Endothelial cell of umbilical vein (primary cell): ENCODE results near the gene EME2. TPM values are rescaled to one million over a fixed set of nuclear protein-coding genes. Genes with fewer than 3 reads are reported as not detected.

Source experiments
- BruUV-seq: library from RNA; stranded (reverse); fragments of 400-500 nt; replicated peaks from 2 replicates; lab custom pipeline; 2021; lab: Mats Ljungman, UMichigan
- CTCF ChIA-PET: fragments of 300-600, 350-600 bp; sonication (Branson Sonifier 250); formaldehyde crosslinking; loops from one replicate; lab custom pipeline; 2021; ENCODE audit warnings: antibody characterized with exemption, inconsistent platforms; lab: Charles Lee
- POLR2A ChIA-PET: fragments of 300-600, 350-600 bp; sonication (Branson Sonifier 250); formaldehyde crosslinking; loops from one replicate; lab custom pipeline; 2021; ENCODE audit warnings: antibody characterized with exemption, inconsistent platforms; lab: Charles Lee
- DNase-seq: peaks from one replicate; pipeline ENCODE4 v3.0.0-alpha.2; 2011; ENCODE audit warnings: low read depth, low spot score
- FAIRE-seq: peaks from 2 replicates; lab custom pipeline; 2011; peaks lifted over from hg19 to GRCh38; lab: Jason Lieb, UNC
- H2AFZ ChIP-seq: 2 replicates; pipeline ENCODE4 v1.6.0; 2012; ENCODE audit warnings: low read depth, low read length, control low read depth, inconsistent platforms
- H3K27ac ChIP-seq: 2 replicates; pipeline ENCODE4 v1.5.1; 2011; ENCODE audit warnings: low read depth, mild to moderate bottlenecking, control low read depth, low read length, moderate library complexity; ENCODE audit not compliant: insufficient read depth
- H3K27me3 ChIP-seq, 2 experiments: 2 replicates each; pipeline versions ENCODE4 v1.6.0 to v1.6.1; 2011; ENCODE audit warnings: low read length in 2 of 2, mixed read lengths in 1 of 2; ENCODE audit not compliant: control insufficient read depth in 2 of 2, insufficient read depth in 2 of 2
- H3K36me3 ChIP-seq, 2 experiments: 2 replicates in 1 of 2; 3 replicates in 1 of 2; pipeline ENCODE4 v1.5.1; 2011; ENCODE audit warnings: low read length in 2 of 2, mild to moderate bottlenecking in 1 of 2, moderate library complexity in 1 of 2; ENCODE audit not compliant: control insufficient read depth in 2 of 2, insufficient read depth in 2 of 2; ENCODE audit errors: extremely low read depth in 1 of 2
- H3K4me1 ChIP-seq: 3 replicates; pipeline ENCODE4 v1.5.1; 2011; ENCODE audit warnings: mild to moderate bottlenecking, low read length; ENCODE audit not compliant: control insufficient read depth, insufficient read depth; ENCODE audit errors: extremely low read depth
- H3K4me2 ChIP-seq: 2 replicates; pipeline ENCODE4 v1.6.1; 2011; ENCODE audit warnings: low read length, control low read depth, mixed read lengths; ENCODE audit not compliant: insufficient read depth
- H3K4me3 ChIP-seq, 3 experiments: fragments of 200-600 bp in 1 of 3; sonication (generic), shearing (Covaris generic) in 1 of 3; replicated peaks in 1 of 3; 2 replicates each; pipeline ENCODE4 v1.5.1; 2011 to 2016; ENCODE audit warnings: control low read depth in 3 of 3, low read length in 3 of 3, mild to moderate bottlenecking in 2 of 3, inconsistent platforms in 1 of 3, low read depth in 1 of 3, moderate library complexity in 1 of 3; ENCODE audit not compliant: insufficient read depth in 1 of 3
- H3K79me2 ChIP-seq: 2 replicates; pipeline ENCODE4 v1.6.0; 2012; ENCODE audit warnings: low read length, inconsistent platforms; ENCODE audit not compliant: control insufficient read depth, insufficient read depth
- H3K9ac ChIP-seq: replicated peaks from 2 replicates; pipeline ENCODE3; 2011; ENCODE audit warnings: low read length, control low read depth; ENCODE audit not compliant: insufficient read depth; ENCODE audit errors: extremely low read depth
- H3K9me1 ChIP-seq: replicated peaks from 3 replicates; pipeline ENCODE4 v1.6.0; 2011; ENCODE audit warnings: mild to moderate bottlenecking, low read length; ENCODE audit not compliant: control insufficient read depth, insufficient read depth; ENCODE audit errors: extremely low read depth
- H3K9me3 ChIP-seq: replicated peaks from 2 replicates; pipeline ENCODE4 v1.5.1; 2012; ENCODE audit warnings: low read length, inconsistent platforms; ENCODE audit not compliant: control insufficient read depth, insufficient read depth
- H4K20me1 ChIP-seq: replicated peaks from 2 replicates; pipeline ENCODE3; 2011; ENCODE audit warnings: mild to moderate bottlenecking, low read length; ENCODE audit not compliant: control insufficient read depth, insufficient read depth; ENCODE audit errors: extremely low read depth
- CTCF ChIP-seq, 2 donors: IDR thresholded peaks; 1 replicate in 1 of 2; 2 replicates in 1 of 2; pipeline ENCODE4 v1.5.1; 2011; ENCODE audit warnings: low read length in 2 of 2, mild to moderate bottlenecking in 2 of 2, moderate library complexity in 2 of 2, control low read depth in 1 of 2, inconsistent platforms in 1 of 2, low read depth in 1 of 2; ENCODE audit not compliant: insufficient read depth in 1 of 2; ENCODE audit errors: extremely low read depth in 1 of 2
- EZH2 ChIP-seq: IDR thresholded peaks from 2 replicates; pipeline ENCODE4 v1.6.1; 2012; ENCODE audit warnings: borderline replicate concordance, low read depth, mild to moderate bottlenecking, moderate library complexity, low read length, inconsistent platforms; ENCODE audit not compliant: severe bottlenecking
- FOS ChIP-seq: IDR thresholded peaks from 2 replicates; pipeline ENCODE4 v1.6.1; 2011; ENCODE audit warnings: mild to moderate bottlenecking, low read length, moderate library complexity, borderline replicate concordance; ENCODE audit not compliant: insufficient read depth
- GATA2 ChIP-seq: IDR thresholded peaks from 2 replicates; pipeline ENCODE4 v1.7.0; 2011; ENCODE audit warnings: low read depth, mild to moderate bottlenecking, moderate library complexity, mixed read lengths, low read length; ENCODE audit not compliant: insufficient read length, insufficient read depth
- JUN ChIP-seq: IDR thresholded peaks from 2 replicates; pipeline ENCODE4 v1.6.1; 2011; ENCODE audit warnings: borderline replicate concordance, low read depth; ENCODE audit not compliant: insufficient read length, insufficient read depth
- MAX ChIP-seq: IDR thresholded peaks from 2 replicates; pipeline ENCODE4 v1.6.1; 2011; ENCODE audit not compliant: insufficient read depth, insufficient read length
- MYC ChIP-seq: IDR thresholded peaks from one replicate; pipeline ENCODE4 v1.6.1; 2011; ENCODE audit warnings: mild to moderate bottlenecking, low read depth, low read length
- POLR2A ChIP-seq: IDR thresholded peaks from 2 replicates; pipeline ENCODE4 v1.6.1; 2012; ENCODE audit warnings: low read depth, mild to moderate bottlenecking, control low read depth, low read length
- POLR2AphosphoS5 ChIP-seq: IDR thresholded peaks from 2 replicates; pipeline ENCODE4 v1.6.1; 2012; ENCODE audit warnings: low read depth, mild to moderate bottlenecking, control low read depth, low read length, moderate library complexity; ENCODE audit not compliant: insufficient read depth
- dilution Hi-C: fragments of 300-500 bp; cut with MboI; formaldehyde crosslinking; loops from one replicate; pipeline ENCODE4 v1.15.0; 2019; ENCODE audit warnings: low sequenced_read_pairs; ENCODE audit not compliant: extremely low pct_ligation_motif_present
- intact Hi-C: fragments of 100-400 bp; cut with micrococcal nuclease; formaldehyde crosslinking; loops from one replicate; pipeline ENCODE4 v1.10.0; 2022
- polyA plus RNA-seq, 4 experiments: library from polyadenylated mRNA; depleted of rRNA in 3 of 4; stranded (reverse) in 3 of 4; unstranded in 1 of 4; fragments of >200 nt; gene quantifications; 2 replicates each; pipeline versions ENCODE4 v1.2.1 to v1.2.3, GENCODE V29; 2011 to 2012; ENCODE audit warnings: missing spikeins in 1 of 4
- total RNA-seq: library from RNA; stranded (reverse); gene quantifications from 2 replicates; pipeline ENCODE4 v1.2.3, GENCODE V29; 2021

EME2 gene
- total and polyA plus RNA-seq, 2 donors (not counting 3 experiments of a cell fraction or from before 2014, with no cell fraction given): 9.7 to 21.4 TPM

GRCh38 chr16:1794221-1794871 lies 21.7 kb downstream of the EME2 start:
- H3K27ac ChIP-seq: no peak overlapping the region
- POLR2A ChIA-PET: no interaction called here
- dilution Hi-C loops: no loop called here
- H3K9me1 ChIP-seq: no peaks in the 10 kb centered on the region
- FAIRE-seq (no peak), DNase-seq (no peak)
- H3K4me2 ChIP-seq: no peak overlapping the region
- no peak overlapping the region for H3K9ac ChIP-seq
- intact Hi-C loops: no loop called here
- H3K9me3 ChIP-seq: no peaks in the 10 kb centered on the region
- no peaks in the 10 kb centered on the region for H3K4me1 ChIP-seq
- no TSS peak for BruUV-seq
- no peaks in the 10 kb centered on the region for H3K27me3 ChIP-seq
- no peak overlapping the region for H3K4me3 ChIP-seq
- no peaks in the 10 kb centered on the region for H3K79me2 ChIP-seq
- H3K36me3 ChIP-seq: no peaks in the 10 kb centered on the region
- H4K20me1 ChIP-seq: no peaks in the 10 kb centered on the region
- H2AFZ ChIP-seq: no peak overlapping the region
- TF ChIP-seq FOS (no peak), MAX (no peak), POLR2A (no peak), MYC (no peak), EZH2 (no peak), GATA2 (no peak), JUN (no peak), POLR2AphosphoS5 (no peak), CTCF (IDR thresholded peaks at IDR 0.05; ENCODE audit: extremely low read depth in 1 of 2, insufficient read depth in 1 of 2, low read depth in 1 of 2, low read length in 2 of 2) (no peak)
- CTCF ChIA-PET: no interaction called here
